Parietal lobe (tissue), 2 donors: ENCODE data around the gene COPG2. TPM values are rescaled to one million over a fixed set of nuclear protein-coding genes. Genes with fewer than 3 reads are reported as not detected.

ENCODE experiments used
- small RNA-seq: library from RNA; depleted of rRNA; stranded (forward); fragments of <200 nt; gene quantifications from one replicate; pipeline ENCODE3, GENCODE V24; 2014; ENCODE audit warnings: low replicate concordance
- total RNA-seq: library from RNA; depleted of rRNA; stranded (reverse); fragments of >200 nt; gene quantifications from one replicate; pipeline ENCODE4 v1.2.3, GENCODE V29; 2014

The COPG2 gene
- 51.3 TPM for total RNA-seq

GRCh38 chr7:130668258-130669084 lies at the start of gene COPG2:
Gene COPG2, minus strand, starts transcription at chr7:130668748. Its CDS starts 80 bp downstream, at chr7:130668668.

GRCh38 chr7:130491841-130492522 lies 176.6 kb downstream of the COPG2 start, which contains the start of gene MEST:
Gene MEST, plus strand, starts transcription at chr7:130492085. Its CDS starts 229 bp downstream, at chr7:130492314.

Small RNA genes within 50 kb of the gene (small RNA-seq; reads per million reads assigned to genes)
- gene MIR335 (not detected), gene RF02148 (not detected), gene RF02149 (not detected), gene RF02150 (not detected), gene RNA5SP246 (1.3 reads per million, percentile 75 among the genes with 10 or more reads in this experiment)

Other genes with a start within 250 kb of the COPG2 start
- 29.1 TPM for gene CEP41, start 227.7 kb downstream of the COPG2 start, total RNA-seq
- gene MEST, start 176.7 kb downstream of the COPG2 start, total RNA-seq = 110 TPM
- not detected for gene TSGA13, start 17.8 kb upstream of the COPG2 start, total RNA-seq
- not detected for gene KLF14, start 65.5 kb upstream of the COPG2 start, total RNA-seq